WTC11 (cell line): ENCODE data around the gene PLSCR5. TPM values are rescaled to one million over a fixed set of nuclear protein-coding genes. Genes with fewer than 3 reads are reported as not detected.

Experiments
- ATAC-seq: fragments of 200-7000 bp; cut with Tn5 transposase; 2 replicates; pipeline ENCODE4 v1.10.0; 2021; ENCODE audit warnings: mild to moderate bottlenecking, moderate library complexity
- Bru-seq: library from RNA; stranded (reverse); fragments of 400-500 nt; gene quantifications from one replicate; lab custom pipeline; 2021; lab: Mats Ljungman, UMichigan
- CTCF ChIA-PET: fragments of 300-600 bp; sonication (Branson Sonifier 250); formaldehyde crosslinking; loops from one replicate; lab custom pipeline; 2021; ENCODE audit warnings: antibody characterized with exemption; lab: Charles Lee
- POLR2A ChIA-PET: fragments of 350-600 bp; sonication (Branson Sonifier 250); formaldehyde crosslinking; loops from one replicate; lab custom pipeline; 2021; ENCODE audit warnings: antibody characterized with exemption; lab: Charles Lee
- DNase-seq: peaks from one replicate; pipeline ENCODE4 v3.0.0; 2021; ENCODE audit warnings: low spot score
- H3K27ac Mint-ChIP-seq: 2 replicates; pipeline ENCODE4 v1.8.0; 2021; ENCODE audit warnings: mixed read lengths
- H3K27me3 Mint-ChIP-seq: 2 replicates; pipeline ENCODE4 v1.8.0; 2021; ENCODE audit warnings: low read depth, mild to moderate bottlenecking, moderate library complexity, mixed read lengths
- H3K36me3 Mint-ChIP-seq: 2 replicates; pipeline ENCODE4 v1.8.0; 2021; ENCODE audit warnings: mixed read lengths
- H3K4me1 Mint-ChIP-seq: 2 replicates; pipeline ENCODE4 v1.8.0; 2022; ENCODE audit warnings: mixed read lengths
- H3K4me3 Mint-ChIP-seq: 2 replicates; pipeline ENCODE4 v1.8.0; 2021; ENCODE audit warnings: mild to moderate bottlenecking, moderate library complexity, mixed read lengths
- H3K9me3 Mint-ChIP-seq: 2 replicates; pipeline ENCODE4 v1.8.0; 2021; ENCODE audit warnings: mixed read lengths
- ATF3 ChIP-seq: sonication (generic); formaldehyde crosslinking; conservative IDR thresholded peaks from 2 replicates; pipeline ENCODE4 v1.8.1; 2022; ENCODE audit warnings: mild to moderate bottlenecking, missing genetic modification reagents
- ATF6 ChIP-seq: sonication (generic); formaldehyde crosslinking; IDR thresholded peaks from 2 replicates; pipeline ENCODE4 v1.8.1; 2023; ENCODE audit warnings: mild to moderate bottlenecking, missing genetic modification reagents
- CBFB ChIP-seq: sonication (generic); formaldehyde crosslinking; IDR thresholded peaks from 2 replicates; pipeline ENCODE4 v1.8.1; 2022; ENCODE audit warnings: mild to moderate bottlenecking, low read depth, missing genetic modification reagents
- CREM ChIP-seq: sonication (generic); formaldehyde crosslinking; IDR thresholded peaks from 2 replicates; pipeline ENCODE4 v1.8.1; 2022; ENCODE audit warnings: mild to moderate bottlenecking, missing genetic modification reagents, moderate library complexity
- E2F1 ChIP-seq: sonication (generic); formaldehyde crosslinking; IDR thresholded peaks from 2 replicates; pipeline ENCODE4 v1.8.0; 2022; ENCODE audit warnings: mild to moderate bottlenecking, missing genetic modification reagents
- ELF4 ChIP-seq: sonication (generic); formaldehyde crosslinking; IDR thresholded peaks from 2 replicates; pipeline ENCODE4 v1.8.1; 2022; ENCODE audit warnings: low read depth, mild to moderate bottlenecking, moderate library complexity, missing genetic modification reagents
- FOXJ3 ChIP-seq: sonication (generic); formaldehyde crosslinking; IDR thresholded peaks from 2 replicates; pipeline ENCODE4 v1.9.0; 2021; ENCODE audit warnings: missing genetic modification reagents, mild to moderate bottlenecking, borderline replicate concordance
- FOXP4 ChIP-seq: sonication (generic); formaldehyde crosslinking; IDR thresholded peaks from 2 replicates; pipeline ENCODE4 v1.8.0; 2022; ENCODE audit warnings: mild to moderate bottlenecking, missing genetic modification reagents
- IRF2 ChIP-seq: sonication (generic); formaldehyde crosslinking; IDR thresholded peaks from 2 replicates; pipeline ENCODE4 v1.8.0; 2022; ENCODE audit warnings: low read depth, missing genetic modification reagents, borderline replicate concordance
- JAZF1 ChIP-seq: fragments of 250-450 bp; sonication (Bioruptor Pico); IDR thresholded peaks from 2 replicates; pipeline ENCODE4 v1.9.0; 2021; ENCODE audit warnings: moderate library complexity, mild to moderate bottlenecking, inconsistent platforms
- KAT7 ChIP-seq: sonication (generic); formaldehyde crosslinking; IDR thresholded peaks from 2 replicates; pipeline ENCODE4 v1.8.1; 2023; ENCODE audit warnings: missing genetic modification reagents, mild to moderate bottlenecking, borderline replicate concordance
- MXD4 ChIP-seq: fragments of 250-450 bp; sonication (Bioruptor Pico); IDR thresholded peaks from 2 replicates; pipeline ENCODE4 v1.8.0; 2021; ENCODE audit warnings: mild to moderate bottlenecking, moderate library complexity, borderline replicate concordance
- NFE2L1 ChIP-seq: sonication (generic); formaldehyde crosslinking; IDR thresholded peaks from 2 replicates; pipeline ENCODE4 v1.8.1; 2023; ENCODE audit warnings: missing genetic modification reagents
- NFYB ChIP-seq: sonication (generic); formaldehyde crosslinking; conservative IDR thresholded peaks from 2 replicates; pipeline ENCODE4 v1.8.0; 2022; ENCODE audit warnings: low read depth, missing genetic modification reagents
- NR1H2 ChIP-seq: sonication (generic); formaldehyde crosslinking; IDR thresholded peaks from 2 replicates; pipeline ENCODE4 v1.9.0; 2021; ENCODE audit warnings: mild to moderate bottlenecking, moderate library complexity, missing genetic modification reagents
- NR3C1 ChIP-seq: sonication (generic); formaldehyde crosslinking; conservative IDR thresholded peaks from 2 replicates; pipeline ENCODE4 v1.8.1; 2023; ENCODE audit warnings: low read depth, mild to moderate bottlenecking, missing genetic modification reagents
- PRRX2 ChIP-seq: fragments of 250-450 bp; sonication (Bioruptor Pico); IDR thresholded peaks from 2 replicates; pipeline ENCODE4 v1.8.0; 2021; ENCODE audit warnings: mild to moderate bottlenecking
- RORB ChIP-seq: fragments of 250-450 bp; sonication (Bioruptor Pico); IDR thresholded peaks from 2 replicates; pipeline ENCODE4 v1.9.0; 2021; ENCODE audit warnings: mild to moderate bottlenecking
- TEAD1 ChIP-seq: sonication (generic); formaldehyde crosslinking; IDR thresholded peaks from 2 replicates; pipeline ENCODE4 v1.8.0; 2022; ENCODE audit warnings: mild to moderate bottlenecking, missing genetic modification reagents
- ZBTB21 ChIP-seq: sonication (generic); formaldehyde crosslinking; IDR thresholded peaks from 2 replicates; pipeline ENCODE4 v1.8.1; 2023; ENCODE audit warnings: mild to moderate bottlenecking, missing genetic modification reagents, borderline replicate concordance
- ZNF281 ChIP-seq: sonication (generic); formaldehyde crosslinking; IDR thresholded peaks from 2 replicates; pipeline ENCODE4 v1.8.0; 2023; ENCODE audit warnings: mild to moderate bottlenecking, missing genetic modification reagents
- ZNF317 ChIP-seq: sonication (generic); formaldehyde crosslinking; IDR thresholded peaks from 2 replicates; pipeline ENCODE4 v1.8.1; 2023; ENCODE audit warnings: low read depth, mild to moderate bottlenecking, moderate library complexity, missing genetic modification reagents, borderline replicate concordance
- ZNF396 ChIP-seq: fragments of 250-450 bp; sonication (Bioruptor Pico); IDR thresholded peaks from 2 replicates; pipeline ENCODE4 v1.8.0; 2021; ENCODE audit warnings: mild to moderate bottlenecking, moderate library complexity, borderline replicate concordance
- long read RNA-seq, 3 experiments: library from RNA in 1 of 3; library from capped mRNA in 1 of 3; library from polyadenylated mRNA in 1 of 3; unstranded in 2 of 3; stranded (forward) in 1 of 3; transcript quantifications; one replicate each; pipeline ENCODE4 v2.0.0, GENCODE V29; 2021
- total RNA-seq: library from RNA; stranded (reverse); gene quantifications from 3 replicates; pipeline ENCODE4 v1.2.3, GENCODE V29; 2021

Gene PLSCR5
- total RNA-seq (not detected in 3 replicates), Bru-seq, nascent RNA (percentile 7 among the genes with signal in this experiment)
- long read RNA-seq, experiment 1: 0 reads
- long read RNA-seq, experiment 2: 0 reads
- long read RNA-seq, experiment 3: 0 reads

GRCh38 chr3:146605106-146605505, at the start of gene PLSCR5:
TSS of gene PLSCR5 (minus strand) at chr3:146605346. CDS start at chr3:146605212, 134 bp downstream.
- Mint-ChIP-seq H3K9me3 (peaks cover 11% of the 10 kb centered on the region), H3K4me1 (0 out of 2 replicates have a peak, but pooled peaks cover 4% of the 10 kb centered on the region), H3K36me3 (no peaks in the 10 kb centered on the region), H3K27ac (no peak within 1 kb of the TSS), H3K27me3 (no peaks in the 10 kb centered on the region), H3K4me3 (no peak within 1 kb of the TSS)
- DNase-seq (no peak), ATAC-seq (no peak)
- ChIA-PET CTCF (no interaction called here), POLR2A (no interaction called here)
- TF ChIP-seq IRF2 (CRISPR knock-in tag) (no peak), CBFB (CRISPR knock-in tag) (no peak)

- no peak for TF ChIP-seq FOXJ3
- no peak for TF ChIP-seq FOXP4
- no peak for TF ChIP-seq PRRX2 (CRISPR knock-in tag)
- no peak for TF ChIP-seq ZNF317 (CRISPR knock-in tag)
- CTCF ChIA-PET: interaction anchor here (1.7 kb wide), 1 partner anchor 11 kb away, joined by 5 read pairs; no protein-coding TSS in a partner anchor
These were observed 48.8 kb upstream of the PLSCR5 start for GRCh38 chr3:146653978-146654377.

GRCh38 chr3:146650691-146651442, 45.7 kb upstream of the PLSCR5 start:
- no peak overlapping the region for H3K4me3 Mint-ChIP-seq
- H3K27me3 Mint-ChIP-seq: no peaks in the 10 kb centered on the region
- no peak overlapping the region for H3K27ac Mint-ChIP-seq
- no peak for ATAC-seq
- no peaks in the 10 kb centered on the region for H3K36me3 Mint-ChIP-seq
- ChIA-PET POLR2A (interaction anchor here (0.6 kb wide), 1 partner anchor 326 kb away, joined by 4 read pairs; no protein-coding TSS in a partner anchor), CTCF (interaction anchor here (1.0 to 2.5 kb wide), 4 partner anchors 10 to 586 kb away, joined by 3 to 9 read pairs (median 4); no protein-coding TSS in a partner anchor)
- no peaks in the 10 kb centered on the region for H3K9me3 Mint-ChIP-seq
- DNase-seq: no peak
- H3K4me1 Mint-ChIP-seq: peaks cover 19% of the 10 kb centered on the region
- no peak for TF ChIP-seq ATF3
- no peak for TF ChIP-seq ATF6
- TF ChIP-seq ZNF281: no peak
- TF ChIP-seq JAZF1 (CRISPR knock-in tag): no peak
- TF ChIP-seq IRF2 (CRISPR knock-in tag): no peak
- no peak for TF ChIP-seq MXD4 (CRISPR knock-in tag)
- TF ChIP-seq TEAD1 (CRISPR knock-in tag): no peak
- TF ChIP-seq NFYB (CRISPR knock-in tag): no peak
- no peak for TF ChIP-seq E2F1
- no peak for TF ChIP-seq CREM (CRISPR knock-in tag)
- no peak for TF ChIP-seq ZBTB21
- TF ChIP-seq NR3C1 (CRISPR knock-in tag): no peak
- TF ChIP-seq ZNF396: no peak
- TF ChIP-seq NR1H2: no peak
- TF ChIP-seq NFE2L1: no peak
- TF ChIP-seq ELF4 (CRISPR knock-in tag): no peak
- no peak for TF ChIP-seq RORB (CRISPR knock-in tag)
- no peak for TF ChIP-seq KAT7 (CRISPR knock-in tag)

More at GRCh38 chr3:146653978-146654377, 48.8 kb upstream of the PLSCR5 start:
- Mint-ChIP-seq H3K27me3 (no peaks in the 10 kb centered on the region), H3K27ac (no peak overlapping the region), H3K4me3 (no peak overlapping the region), H3K4me1 (peaks cover 17% of the 10 kb centered on the region), H3K36me3 (no peaks in the 10 kb centered on the region), H3K9me3 (no peaks in the 10 kb centered on the region)
- ATAC-seq (peak; percentile 72), DNase-seq (no peak)
- POLR2A ChIA-PET: no interaction called here
